Measurements from ENCODE around the gene NPEPL1.

Gene NPEPL1

DNA sequence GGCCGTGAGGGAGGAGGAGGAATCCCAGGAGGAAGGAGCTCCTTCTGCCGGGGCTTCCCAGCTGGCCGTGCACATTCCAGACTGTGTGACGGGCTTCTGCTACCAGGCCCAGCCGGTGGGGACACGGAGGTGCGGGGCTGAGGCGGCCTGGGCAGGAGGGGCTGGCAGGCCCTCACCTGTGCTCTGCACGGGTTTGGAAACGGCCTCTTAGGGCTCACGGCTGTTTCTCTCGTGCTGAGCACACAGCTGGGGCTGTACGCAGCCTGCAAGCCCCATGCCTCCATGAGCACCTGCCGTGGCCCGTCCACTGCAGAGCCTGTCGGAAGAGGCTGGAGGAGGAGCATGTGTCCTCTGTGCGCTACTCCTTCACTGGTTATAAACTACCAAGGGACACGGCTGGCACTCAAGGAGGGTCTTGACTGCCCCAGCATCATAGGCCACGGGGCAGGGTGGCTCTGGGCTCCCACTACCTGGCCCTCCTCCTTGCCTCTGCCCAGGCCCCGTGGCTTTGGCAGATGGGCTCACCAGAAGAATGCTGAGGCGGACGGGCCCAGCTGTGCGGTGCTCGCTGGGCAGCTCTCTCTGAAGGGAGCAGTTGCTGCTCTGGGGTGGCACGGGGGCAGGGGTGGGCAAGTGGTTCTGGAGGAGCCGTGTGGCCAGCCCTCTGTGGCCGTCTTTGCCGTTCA is 15.8 kb downstream of the NPEPL1 start:
- H3K36me3 Mint-ChIP-seq (ENCODE audit: low read depth), result peaks cover 15% of the 10 kb centered on the region
- no peak overlapping the region for H3K4me3 Mint-ChIP-seq
- no peaks in the 10 kb centered on the region for H3K27me3 Mint-ChIP-seq
- no peak overlapping the region for H3K27ac Mint-ChIP-seq
- H3K9me3 Mint-ChIP-seq, result no peaks in the 10 kb centered on the region
- H3K4me1 Mint-ChIP-seq (ENCODE audit: low read depth), result no peaks in the 10 kb centered on the region

GRCh38 chr20:58709013-58709702 is 16.6 kb downstream of the NPEPL1 start:
- H3K36me3 Mint-ChIP-seq (ENCODE audit: low read depth), result peaks cover 12% of the 10 kb centered on the region
- H3K27ac Mint-ChIP-seq, result no peak overlapping the region
- H3K27me3 Mint-ChIP-seq, result no peaks in the 10 kb centered on the region
- no peak overlapping the region for H3K4me3 Mint-ChIP-seq
- H3K4me1 Mint-ChIP-seq (ENCODE audit: low read depth), result no peaks in the 10 kb centered on the region
- H3K9me3 Mint-ChIP-seq, result no peaks in the 10 kb centered on the region

GRCh38 chr20:58709703-58710039 is 17.1 kb downstream of the NPEPL1 start:
- no peak overlapping the region for H3K27ac Mint-ChIP-seq
- H3K36me3 Mint-ChIP-seq (ENCODE audit: low read depth), result peaks cover 9% of the 10 kb centered on the region
- no peaks in the 10 kb centered on the region for H3K9me3 Mint-ChIP-seq
- H3K4me1 Mint-ChIP-seq (ENCODE audit: low read depth), result no peaks in the 10 kb centered on the region
- no peaks in the 10 kb centered on the region for H3K27me3 Mint-ChIP-seq
- H3K4me3 Mint-ChIP-seq, result no peak overlapping the region

GRCh38 chr20:58710481-58711265 is 18.1 kb downstream of the NPEPL1 start:
- no peaks in the 10 kb centered on the region for H3K4me1 Mint-ChIP-seq (ENCODE audit: low read depth)
- peaks cover 3% of the 10 kb centered on the region for H3K36me3 Mint-ChIP-seq (ENCODE audit: low read depth)

GRCh38 chr20:58711266-58712051 is 18.9 kb downstream of the NPEPL1 start:
- Mint-ChIP-seq H3K4me1 (ENCODE audit: low read depth) (no peaks in the 10 kb centered on the region), H3K27me3 (no peaks in the 10 kb centered on the region), H3K36me3 (ENCODE audit: low read depth) (peaks cover 3% of the 10 kb centered on the region), H3K9me3 (no peaks in the 10 kb centered on the region), H3K4me3 (no peak overlapping the region), H3K27ac (no peak overlapping the region)

More at GRCh38 chr20:58710481-58711265, 18.1 kb downstream of the NPEPL1 start:
- Mint-ChIP-seq H3K27me3 (no peaks in the 10 kb centered on the region), H3K9me3 (no peaks in the 10 kb centered on the region), H3K4me3 (no peak overlapping the region), H3K27ac (no peak overlapping the region)

- Mint-ChIP-seq H3K27me3 (no peaks in the 10 kb centered on the region), H3K4me1 (ENCODE audit: low read depth) (no peaks in the 10 kb centered on the region), H3K4me3 (no peak overlapping the region), H3K36me3 (ENCODE audit: low read depth) (peaks cover 3% of the 10 kb centered on the region), H3K27ac (no peak overlapping the region), H3K9me3 (no peaks in the 10 kb centered on the region)
Observed at GRCh38 chr20:58712151-58712791, 19.7 kb downstream of the NPEPL1 start.

- Mint-ChIP-seq H3K36me3 (ENCODE audit: low read depth) (peaks cover 3% of the 10 kb centered on the region), H3K4me3 (no peak overlapping the region), H3K27me3 (no peaks in the 10 kb centered on the region), H3K9me3 (no peaks in the 10 kb centered on the region), H3K27ac (no peak overlapping the region), H3K4me1 (ENCODE audit: low read depth) (no peaks in the 10 kb centered on the region)
Observed at GRCh38 chr20:58712806-58713731, 20.5 kb downstream of the NPEPL1 start.

DNA sequence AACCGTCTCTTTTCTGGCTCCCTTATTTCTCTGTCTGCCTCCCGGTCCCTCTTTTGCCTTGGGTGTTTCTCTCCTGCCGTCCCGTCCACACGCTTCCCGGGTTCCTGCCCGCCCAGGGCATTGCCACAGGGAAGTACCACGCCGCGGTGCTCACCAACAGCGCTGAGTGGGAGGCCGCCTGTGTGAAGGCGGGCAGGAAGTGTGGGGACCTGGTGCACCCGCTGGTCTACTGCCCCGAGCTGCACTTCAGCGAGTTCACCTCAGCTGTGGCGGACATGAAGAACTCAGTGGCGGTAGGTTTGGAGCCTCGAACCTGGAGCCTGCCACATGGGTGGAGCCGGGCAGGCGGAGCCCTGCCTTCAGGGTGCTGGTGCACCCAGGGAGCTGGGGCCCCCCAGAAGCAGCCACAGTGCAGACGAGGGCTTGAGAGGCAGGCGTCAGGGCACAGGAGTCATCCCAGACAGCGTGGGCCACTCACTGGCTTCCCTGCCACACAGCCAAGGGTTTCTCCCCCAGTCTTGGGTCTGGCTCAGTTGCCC is 21.3 kb downstream of the NPEPL1 start:
- Mint-ChIP-seq H3K27ac (no peak overlapping the region), H3K9me3 (no peaks in the 10 kb centered on the region)

GRCh38 chr20:58714340-58714922 is 21.8 kb downstream of the NPEPL1 start:
- Mint-ChIP-seq H3K36me3 (ENCODE audit: low read depth) (no peaks in the 10 kb centered on the region), H3K27me3 (no peaks in the 10 kb centered on the region), H3K4me3 (no peak overlapping the region), H3K27ac (no peak overlapping the region), H3K9me3 (no peaks in the 10 kb centered on the region), H3K4me1 (ENCODE audit: low read depth) (no peaks in the 10 kb centered on the region)

More for the DNA sequence above, 21.3 kb downstream of the NPEPL1 start:
- Mint-ChIP-seq H3K4me3 (no peak overlapping the region), H3K4me1 (ENCODE audit: low read depth) (no peaks in the 10 kb centered on the region), H3K36me3 (ENCODE audit: low read depth) (peaks cover 3% of the 10 kb centered on the region), H3K27me3 (no peaks in the 10 kb centered on the region)

GRCh38 chr20:58714923-58715351 is 22.3 kb downstream of the NPEPL1 start:
- Mint-ChIP-seq H3K27me3 (no peaks in the 10 kb centered on the region), H3K4me1 (ENCODE audit: low read depth) (no peaks in the 10 kb centered on the region), H3K4me3 (no peak overlapping the region), H3K36me3 (ENCODE audit: low read depth) (no peaks in the 10 kb centered on the region), H3K27ac (no peak overlapping the region), H3K9me3 (no peaks in the 10 kb centered on the region)

DNA sequence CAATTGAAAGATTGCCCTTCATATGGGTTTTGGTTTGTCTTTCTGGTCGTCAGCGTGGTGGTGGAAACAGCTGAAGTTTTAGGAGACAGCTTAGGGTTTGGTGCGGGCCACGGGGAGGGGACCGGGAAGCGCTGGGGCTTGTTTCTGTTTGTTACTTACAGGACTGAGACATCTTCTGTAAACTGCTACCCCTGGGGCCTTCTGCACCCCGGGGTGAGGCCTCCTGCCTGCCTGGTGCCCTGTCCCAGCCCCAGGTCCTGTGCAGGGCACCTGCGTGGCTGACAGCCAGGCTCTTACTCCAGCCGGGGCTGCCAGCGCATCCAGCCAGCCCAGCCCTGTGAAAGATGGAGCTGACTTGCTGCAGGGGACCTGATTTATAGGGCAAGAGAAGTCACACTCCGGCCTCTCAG is 22.8 kb downstream of the NPEPL1 start:
- no peaks in the 10 kb centered on the region for H3K36me3 Mint-ChIP-seq (ENCODE audit: low read depth)
- H3K4me3 Mint-ChIP-seq, result no peak overlapping the region
- no peaks in the 10 kb centered on the region for H3K27me3 Mint-ChIP-seq
- no peak overlapping the region for H3K27ac Mint-ChIP-seq
- H3K9me3 Mint-ChIP-seq, result no peaks in the 10 kb centered on the region
- H3K4me1 Mint-ChIP-seq (ENCODE audit: low read depth), result no peaks in the 10 kb centered on the region

DNA sequence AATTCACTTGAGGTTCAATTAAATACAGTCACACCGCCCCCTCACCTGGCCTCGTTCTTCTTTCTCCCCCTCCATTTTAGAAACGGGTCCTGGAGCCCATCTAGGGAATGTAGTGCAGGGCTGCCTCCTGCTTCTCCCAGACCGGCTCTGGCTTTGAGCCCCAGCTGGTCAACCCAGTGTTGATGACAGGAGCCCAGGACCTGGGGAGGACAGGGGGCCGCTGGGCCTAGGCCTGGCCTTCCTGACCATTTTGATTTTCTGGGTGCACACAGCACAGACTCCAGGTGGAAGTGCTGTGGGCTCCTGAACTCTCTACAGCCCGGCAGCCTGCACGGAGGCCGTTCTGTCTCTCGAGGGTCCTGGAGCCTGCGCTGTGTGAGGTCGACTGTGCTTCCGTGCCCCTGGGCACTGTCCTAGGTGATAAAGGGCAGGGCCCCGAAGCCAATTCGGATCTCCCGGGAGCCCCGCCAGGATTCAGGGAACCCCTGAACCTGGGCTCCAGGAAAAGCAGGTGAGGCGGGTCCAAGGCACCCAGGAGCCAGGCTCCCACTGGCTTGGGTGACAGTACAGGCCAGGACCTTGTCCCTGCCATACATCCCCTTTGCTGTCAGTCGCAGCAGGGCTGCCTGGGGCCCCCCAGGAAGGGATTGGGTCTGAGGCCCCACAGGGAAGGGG is 23.3 kb downstream of the NPEPL1 start:
- no peaks in the 10 kb centered on the region for H3K36me3 Mint-ChIP-seq (ENCODE audit: low read depth)
- peaks cover 4% of the 10 kb centered on the region for H3K27me3 Mint-ChIP-seq
- H3K4me1 Mint-ChIP-seq (ENCODE audit: low read depth), result no peaks in the 10 kb centered on the region
- H3K4me3 Mint-ChIP-seq, result no peak overlapping the region
- H3K27ac Mint-ChIP-seq, result no peak overlapping the region
- no peaks in the 10 kb centered on the region for H3K9me3 Mint-ChIP-seq
